HepG2 (cell line): ENCODE data around the gene HAUS2. TPM values are rescaled to one million over a fixed set of nuclear protein-coding genes. Genes with fewer than 3 reads are reported as not detected.
"Not testable (repeated sequence)": the region's sequence is repeated elsewhere in the genome, so short reads cannot be mapped to it uniquely, and the experiment has no call there.

ENCODE experiments used
- ATAC-seq: fragments of 200-7000 bp; cut with Tn5 transposase; 3 replicates; pipeline ENCODE4 v1.9.1; 2020; ENCODE audit warnings: mild to moderate bottlenecking, moderate library complexity
- BruUV-seq: library from RNA; stranded (reverse); fragments of 400-500 nt; replicated peaks from 2 replicates; lab custom pipeline; 2021; lab: Mats Ljungman, UMichigan
- CTCF ChIA-PET: fragments of 300-600 bp; formaldehyde crosslinking; extraction: SDS; loops from one replicate; lab custom pipeline; 2021; ENCODE audit warnings: low total read pairs, inconsistent platforms, low intra/inter-chr PET ratio; lab: Yijun Ruan, JAX
- POLR2A ChIA-PET: fragments of 350-600 bp; sonication (Branson Sonifier 250); formaldehyde crosslinking; loops from one replicate; lab custom pipeline; 2020; ENCODE audit warnings: antibody characterized with exemption, inconsistent platforms; lab: Yijun Ruan, JAX
- DNase-seq: peaks from one replicate; pipeline ENCODE4 v3.0.0-alpha.2; 2015; ENCODE audit warnings: low spot score
- FAIRE-seq: peaks from 3 replicates; lab custom pipeline; 2011; peaks lifted over from hg19 to GRCh38; lab: Jason Lieb, UNC
- H2AFZ ChIP-seq: one replicate; pipeline ENCODE4 v1.6.1; 2011; ENCODE audit warnings: low read length, inconsistent platforms
- H3K27ac ChIP-seq: fragments of 300-600 bp; 3 replicates; pipeline ENCODE4 v1.8.0; 2011; ENCODE audit warnings: mixed run types, mild to moderate bottlenecking, mixed read lengths, low read length, inconsistent platforms; ENCODE audit not compliant: insufficient read depth; ENCODE audit errors: extremely low read length
- H3K27me3 ChIP-seq, 2 experiments: fragments of 200-600 bp in 1 of 2; 2 replicates in 1 of 2; 3 replicates in 1 of 2; pipeline versions ENCODE4 v1.6.0 to v1.8.0; 2011; ENCODE audit warnings: low read length in 2 of 2, mild to moderate bottlenecking in 2 of 2, moderate library complexity in 2 of 2, inconsistent platforms in 1 of 2; ENCODE audit not compliant: insufficient read depth in 2 of 2, control insufficient read depth in 1 of 2
- H3K36me3 ChIP-seq, 2 experiments: fragments of 200-600 bp in 1 of 2; replicated peaks in 1 of 2; 2 replicates in 1 of 2; 3 replicates in 1 of 2; pipeline versions ENCODE4 v1.5.1 to v1.8.0; 2011; ENCODE audit warnings: low read length in 2 of 2, inconsistent platforms in 1 of 2; ENCODE audit not compliant: insufficient read depth in 2 of 2, control insufficient read depth in 1 of 2
- H3K4me1 ChIP-seq: 2 replicates; pipeline ENCODE4 v1.5.1; 2012; ENCODE audit warnings: low read length, inconsistent platforms; ENCODE audit not compliant: insufficient read depth
- H3K4me2 ChIP-seq: 2 replicates; pipeline ENCODE4 v1.6.0; 2011; ENCODE audit warnings: low read depth, low read length, inconsistent platforms
- H3K4me3 ChIP-seq, 3 experiments: fragments of 200-600 bp in 1 of 3; sonication (generic), shearing (Covaris generic) in 1 of 3; replicated peaks in 1 of 3; 2 replicates each; pipeline ENCODE4 v1.5.1; 2011 to 2016; ENCODE audit warnings: low read length in 3 of 3, inconsistent platforms in 2 of 3, low read depth in 2 of 3, mild to moderate bottlenecking in 2 of 3, control low read depth in 1 of 3, mixed read lengths in 1 of 3; ENCODE audit not compliant: insufficient read depth in 1 of 3
- H3K79me2 ChIP-seq: one replicate; pipeline ENCODE4 v1.6.1; 2011; ENCODE audit warnings: low read length, inconsistent platforms; ENCODE audit not compliant: insufficient read depth
- H3K9ac ChIP-seq: 2 replicates; pipeline ENCODE4 v1.6.0; 2011; ENCODE audit warnings: mild to moderate bottlenecking, low read depth, low read length, inconsistent platforms; ENCODE audit not compliant: insufficient read depth
- H3K9me3 ChIP-seq: 2 replicates; pipeline ENCODE4 v1.5.1; 2012; ENCODE audit warnings: mild to moderate bottlenecking, low read length
- H4K20me1 ChIP-seq: 2 replicates; pipeline ENCODE4 v1.6.0; 2011; ENCODE audit warnings: inconsistent platforms, mild to moderate bottlenecking, low read length, moderate library complexity; ENCODE audit not compliant: insufficient read depth
- ERF ChIP-seq: IDR thresholded peaks from 2 replicates; pipeline ENCODE4 v1.6.1; 2018; ENCODE audit warnings: missing biosample characterization, missing genetic modification reagents
- HHEX ChIP-seq: IDR thresholded peaks from 2 replicates; pipeline ENCODE4 v1.6.1; 2016; ENCODE audit warnings: control low read depth
- PCBP1 ChIP-seq: fragments of 200-400 bp; formaldehyde crosslinking; IDR thresholded peaks from 2 replicates; pipeline ENCODE4 v1.6.1; 2017; ENCODE audit warnings: mild to moderate bottlenecking, low read depth, low read length, borderline replicate concordance
- POLR2AphosphoS5 ChIP-seq: IDR thresholded peaks from 2 replicates; pipeline ENCODE4 v1.6.1; 2012; ENCODE audit warnings: low read depth, low read length
- SNAPC4 ChIP-seq: sonication (generic); formaldehyde crosslinking; IDR thresholded peaks from 2 replicates; pipeline ENCODE4 v1.4.0; 2020; ENCODE audit warnings: mild to moderate bottlenecking, missing genetic modification reagents
- THAP8 ChIP-seq: sonication (generic); formaldehyde crosslinking; IDR thresholded peaks from 2 replicates; pipeline ENCODE4 v1.5.1; 2020; ENCODE audit warnings: missing genetic modification reagents, mild to moderate bottlenecking, borderline replicate concordance
- ZFP1 ChIP-seq: IDR thresholded peaks from 2 replicates; pipeline ENCODE4 v1.6.1; 2016
- ZNF253 ChIP-seq: sonication (generic); formaldehyde crosslinking; IDR thresholded peaks from 2 replicates; pipeline ENCODE4 v1.8.0; 2022; ENCODE audit warnings: mild to moderate bottlenecking, missing genetic modification reagents, borderline replicate concordance
- ZNF350 ChIP-seq: sonication (generic); formaldehyde crosslinking; IDR thresholded peaks from 2 replicates; pipeline ENCODE4 v1.4.0; 2020; ENCODE audit warnings: mild to moderate bottlenecking, low read depth, missing genetic modification reagents, borderline replicate concordance
- ZNF75D ChIP-seq: sonication (generic); formaldehyde crosslinking; IDR thresholded peaks from 2 replicates; pipeline ENCODE4 v1.8.1; 2023; ENCODE audit warnings: missing genetic modification reagents, mild to moderate bottlenecking, borderline replicate concordance
- ZNF777 ChIP-seq: sonication (generic); formaldehyde crosslinking; IDR thresholded peaks from 2 replicates; pipeline ENCODE4 v1.4.0; 2020; ENCODE audit warnings: missing genetic modification reagents
- WGBS: methylation state at CpG from one replicate; pipeline ENCODE4 v1.1.6; 2017; ENCODE audit warnings: low lambda C conversion rate; 5-methylcytosine and 5-hydroxymethylcytosine counted together
- in situ Hi-C: cut with HindIII; loops from 2 replicates; pipeline ENCODE4 v1.10.0; 2017; ENCODE audit warnings: low pct_unique_long_range_greater_than_20kb; ENCODE audit not compliant: extremely low pct_ligation_motif_present
- intact Hi-C: fragments of 100-400 bp; cut with micrococcal nuclease; formaldehyde crosslinking; loops from one replicate; pipeline ENCODE4 v1.10.0; 2022; ENCODE audit not compliant: unreplicated experiment
- polyA plus RNA-seq, 8 experiments: library from polyadenylated mRNA; depleted of rRNA in 3 of 8; stranded (reverse) in 7 of 8; unstranded in 1 of 8; fragments of >200 nt; fragmentation: Illumina TruSeq in 4 of 8; extraction: Trizol in 4 of 8; gene quantifications; 2 replicates each; pipeline versions ENCODE4 v1.2.1 to v1.2.3, GENCODE V29; 2011 to 2016; ENCODE audit warnings: low read depth in 4 of 8, missing spikeins in 1 of 8, mixed read lengths in 1 of 8; ENCODE audit not compliant: insufficient read depth in 1 of 8
- total RNA-seq, 5 experiments: library from RNA; depleted of rRNA; stranded (reverse); fragments of >200 nt; fragmentation: Illumina TruSeq; extraction: Trizol; gene quantifications; 2 replicates each; pipeline ENCODE4 v1.2.3, GENCODE V29; 2016; ENCODE audit warnings: low read depth in 1 of 5

The HAUS2 gene
- total and polyA plus RNA-seq, 2 of the 13 experiments (the other 11 are each of a cell fraction or from before 2014, with no cell fraction given): 11.6 to 32.9 TPM

DNA sequence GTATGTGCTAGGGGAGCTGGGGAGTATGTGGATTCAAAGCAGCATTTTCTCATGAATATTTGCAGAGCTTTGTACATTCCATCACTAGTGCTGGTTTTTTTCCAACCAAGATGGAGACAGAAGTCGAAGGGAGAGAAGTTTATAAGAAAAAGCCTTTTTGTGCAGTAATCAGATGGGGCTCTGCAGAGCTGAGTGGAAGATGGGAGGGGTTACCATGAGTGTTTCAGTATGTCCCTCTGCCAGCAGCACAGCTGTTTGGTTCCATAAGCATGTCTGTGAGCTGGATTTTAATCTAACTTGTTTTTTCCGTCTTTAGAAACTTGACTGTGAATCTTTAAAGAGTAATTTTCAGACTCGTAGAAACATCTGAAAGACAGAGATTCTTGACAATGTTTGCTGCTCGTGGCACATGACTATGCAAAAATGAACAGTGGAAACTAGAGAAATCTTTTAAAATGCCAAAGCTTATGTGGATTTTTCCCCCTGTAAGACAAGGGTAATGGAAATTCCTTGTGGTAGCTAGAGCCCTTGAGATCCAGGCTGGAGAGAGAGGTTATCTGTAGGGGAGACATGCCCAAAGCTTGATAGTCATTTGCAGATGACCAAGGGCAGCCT, 47.1 kb downstream of the HAUS2 start:
- in situ Hi-C loops: no loop called here
- H3K9ac ChIP-seq: no peak overlapping the region
- no peaks in the 10 kb centered on the region for H3K9me3 ChIP-seq
- intact Hi-C loops: no loop called here
- no peaks in the 10 kb centered on the region for H4K20me1 ChIP-seq
- H2AFZ ChIP-seq: no peak overlapping the region
- no peaks in the 10 kb centered on the region for H3K36me3 ChIP-seq
- H3K4me3 ChIP-seq: no peak overlapping the region
- no peak for DNase-seq
- H3K4me2 ChIP-seq: no peak overlapping the region
- no peak for FAIRE-seq
- WGBS: 92% methylated on average over 4 of the region's 4 CpGs
- no peaks in the 10 kb centered on the region for H3K79me2 ChIP-seq
- ChIA-PET POLR2A (interaction anchor here (0.6 kb wide), 1 partner anchor 447 kb away, joined by 3 read pairs; no protein-coding TSS in a partner anchor), CTCF (no interaction called here)
- no peaks in the 10 kb centered on the region for H3K27me3 ChIP-seq
- TF ChIP-seq ERF (CRISPR knock-in tag) (no peak), ZNF75D (CRISPR knock-in tag) (no peak), ZNF777 (CRISPR knock-in tag) (no peak), ZFP1 (CRISPR knock-in tag) (no peak), ZNF350 (CRISPR knock-in tag) (no peak), THAP8 (CRISPR knock-in tag) (no peak), POLR2AphosphoS5 (no peak), HHEX (CRISPR knock-in tag) (no peak), PCBP1 (no peak), ZNF253 (CRISPR knock-in tag) (no peak), SNAPC4 (CRISPR knock-in tag) (no peak)
- TF ChIP-seq, all 625 proteins: peak for 0
- Histone ChIP-seq H3K27ac (no peak overlapping the region), H3K4me1 (peaks cover 15% of the 10 kb centered on the region)
- BruUV-seq: no TSS peak
- ATAC-seq: no peak

DNA sequence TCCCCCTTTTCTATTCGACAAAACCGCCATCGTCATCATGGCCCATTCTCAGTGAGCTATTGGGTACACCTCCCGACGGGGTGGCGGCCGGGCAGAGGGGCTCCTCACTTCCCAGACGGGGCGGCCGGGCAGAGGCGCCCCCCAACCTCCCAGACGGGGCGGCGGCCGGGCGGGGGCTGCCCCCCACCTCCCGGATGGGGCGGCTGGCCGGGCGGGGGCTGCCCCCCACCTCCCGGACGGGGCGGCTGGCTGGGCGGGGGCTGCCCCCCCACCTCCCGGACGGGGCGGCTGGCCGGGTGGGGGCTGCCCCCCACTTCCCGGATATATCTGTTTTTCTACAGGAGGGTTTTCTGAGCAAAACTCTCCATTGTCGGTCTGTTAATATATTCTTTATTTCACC, 52.7 kb downstream of the HAUS2 start:
- in situ Hi-C loops, H3K27me3 ChIP-seq, H3K4me3 ChIP-seq, FAIRE-seq, H4K20me1 ChIP-seq, H3K9ac ChIP-seq, H3K79me2 ChIP-seq, ATAC-seq, intact Hi-C loops, H2AFZ ChIP-seq, BruUV-seq, H3K36me3 ChIP-seq, CTCF ChIA-PET, H3K27ac ChIP-seq, H3K4me2 ChIP-seq, POLR2A ChIA-PET, H3K9me3 ChIP-seq, DNase-seq: not testable (repeated sequence)
- peaks cover 11% of the 10 kb centered on the region for H3K4me1 ChIP-seq
- WGBS: 98% methylated on average over 23 of the region's 30 CpGs
